Fibroblast of upper back skin (primary cell): ENCODE results near the gene SLC38A4.
A peak's percentile ranks its signal among the peaks of the same experiment; 100 is the strongest.

Experiments used
- DNase-seq: peaks from one replicate; pipeline ENCODE4 v3.0.0-alpha.2; 2013

Gene SLC38A4

GRCh38 chr12:46811185-46811584 is 14.6 kb downstream of the SLC38A4 start:
- no peak for DNase-seq

GRCh38 chr12:46808955-46809697 is 16.7 kb downstream of the SLC38A4 start:
- DNase-seq, result no peak

GRCh38 chr12:46808317-46808716 is 17.5 kb downstream of the SLC38A4 start:
- DNase-seq, result no peak

GRCh38 chr12:46804054-46804453 is 21.7 kb downstream of the SLC38A4 start:
- no peak for DNase-seq

GRCh38 chr12:46803517-46803916 is 22.3 kb downstream of the SLC38A4 start:
- DNase-seq, result no peak

- no peak for DNase-seq
Observed at GRCh38 chr12:46801293-46801692, 24.5 kb downstream of the SLC38A4 start.

GRCh38 chr12:46800160-46800559 is 25.6 kb downstream of the SLC38A4 start:
- DNase-seq, result no peak

GRCh38 chr12:46798648-46799047 is 27.1 kb downstream of the SLC38A4 start:
- no peak for DNase-seq

GRCh38 chr12:46798056-46798455 is 27.7 kb downstream of the SLC38A4 start:
- DNase-seq, result no peak

GRCh38 chr12:46795988-46796387 is 29.8 kb downstream of the SLC38A4 start:
- DNase-seq, result no peak

GRCh38 chr12:46794593-46795190 is 31.1 kb downstream of the SLC38A4 start:
- DNase-seq, result no peak

- no peak for DNase-seq
Observed at GRCh38 chr12:46792925-46793324, 32.9 kb downstream of the SLC38A4 start.

- DNase-seq, result no peak
Observed at GRCh38 chr12:46790066-46790465, 35.7 kb downstream of the SLC38A4 start.

- peak; percentile 33 for DNase-seq
Observed at GRCh38 chr12:46788072-46788887, 37.5 kb downstream of the SLC38A4 start.

- no peak for DNase-seq
Observed at GRCh38 chr12:46787496-46788055, 38.2 kb downstream of the SLC38A4 start.

- peak; percentile 87 for DNase-seq
Observed at GRCh38 chr12:46786774-46787173, 39.0 kb downstream of the SLC38A4 start.

- DNase-seq, result no peak
Observed at GRCh38 chr12:46785382-46785781, 40.4 kb downstream of the SLC38A4 start.

- no peak for DNase-seq
Observed at GRCh38 chr12:46783871-46784270, 41.9 kb downstream of the SLC38A4 start.

- DNase-seq, result no peak
Observed at GRCh38 chr12:46779879-46780278, 45.9 kb downstream of the SLC38A4 start.

GRCh38 chr12:46779063-46779462 is 46.7 kb downstream of the SLC38A4 start:
- DNase-seq, result no peak

- no peak for DNase-seq
Observed at GRCh38 chr12:46778415-46778814, 47.4 kb downstream of the SLC38A4 start.

- DNase-seq, result no peak
Observed at GRCh38 chr12:46777587-46777986, 48.2 kb downstream of the SLC38A4 start.

GRCh38 chr12:46775796-46776195 is 50.0 kb downstream of the SLC38A4 start:
- no peak for DNase-seq

- DNase-seq, result no peak
Observed at GRCh38 chr12:46774322-46774633, 51.5 kb downstream of the SLC38A4 start.
